D721Med (cell line): ENCODE measurements around the gene ASTN1.

Source experiments
- DNase-seq: peaks from one replicate; pipeline ENCODE4 v3.0.0; 2011; ENCODE audit warnings: low spot score; ENCODE audit not compliant: insufficient read length
- FAIRE-seq: peaks from 2 replicates; lab custom pipeline; 2011; peaks lifted over from hg19 to GRCh38; lab: Jason Lieb, UNC
- TF ChIP-seq, protein P1 (sequence below): IDR thresholded peaks from 2 replicates; pipeline ENCODE4 v1.5.1; 2012; ENCODE audit warnings: mild to moderate bottlenecking, control low read depth; ENCODE audit not compliant: insufficient read depth; ENCODE audit errors: missing control alignments

The ASTN1 gene

DNA sequence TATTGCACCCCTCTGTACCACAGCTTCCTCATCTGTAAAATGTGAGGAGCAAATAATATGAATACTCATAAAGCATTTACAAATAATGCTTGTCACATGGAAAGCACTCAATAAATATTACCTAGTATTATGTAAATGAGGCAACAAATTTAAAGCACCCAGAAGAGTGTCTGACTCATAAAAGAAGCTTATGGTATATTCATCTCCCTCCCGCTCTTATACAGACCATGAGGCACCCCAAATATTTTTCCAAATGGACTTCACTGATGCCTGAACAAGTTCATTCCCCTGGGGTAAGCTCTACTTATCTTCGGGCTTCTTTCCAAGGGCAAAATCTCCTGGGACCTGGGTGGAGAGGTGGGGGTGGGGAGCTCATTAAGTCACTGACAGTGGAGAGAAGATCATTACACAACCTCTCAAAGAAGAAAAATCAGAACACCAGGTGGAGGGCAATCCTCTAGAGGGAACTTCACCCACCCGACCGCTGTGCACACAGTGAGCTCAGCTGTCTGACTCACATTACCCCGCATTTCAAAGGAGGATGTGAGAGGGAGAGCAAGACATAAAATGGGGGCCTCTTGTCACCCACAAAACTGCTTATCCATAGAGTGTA is 166.2 kb downstream of the ASTN1 start:
- DNase-seq: no peak
- no peak for FAIRE-seq
- TF ChIP-seq, protein P1, sequence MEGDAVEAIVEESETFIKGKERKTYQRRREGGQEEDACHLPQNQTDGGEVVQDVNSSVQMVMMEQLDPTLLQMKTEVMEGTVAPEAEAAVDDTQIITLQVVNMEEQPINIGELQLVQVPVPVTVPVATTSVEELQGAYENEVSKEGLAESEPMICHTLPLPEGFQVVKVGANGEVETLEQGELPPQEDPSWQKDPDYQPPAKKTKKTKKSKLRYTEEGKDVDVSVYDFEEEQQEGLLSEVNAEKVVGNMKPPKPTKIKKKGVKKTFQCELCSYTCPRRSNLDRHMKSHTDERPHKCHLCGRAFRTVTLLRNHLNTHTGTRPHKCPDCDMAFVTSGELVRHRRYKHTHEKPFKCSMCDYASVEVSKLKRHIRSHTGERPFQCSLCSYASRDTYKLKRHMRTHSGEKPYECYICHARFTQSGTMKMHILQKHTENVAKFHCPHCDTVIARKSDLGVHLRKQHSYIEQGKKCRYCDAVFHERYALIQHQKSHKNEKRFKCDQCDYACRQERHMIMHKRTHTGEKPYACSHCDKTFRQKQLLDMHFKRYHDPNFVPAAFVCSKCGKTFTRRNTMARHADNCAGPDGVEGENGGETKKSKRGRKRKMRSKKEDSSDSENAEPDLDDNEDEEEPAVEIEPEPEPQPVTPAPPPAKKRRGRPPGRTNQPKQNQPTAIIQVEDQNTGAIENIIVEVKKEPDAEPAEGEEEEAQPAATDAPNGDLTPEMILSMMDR: no peak

DNA sequence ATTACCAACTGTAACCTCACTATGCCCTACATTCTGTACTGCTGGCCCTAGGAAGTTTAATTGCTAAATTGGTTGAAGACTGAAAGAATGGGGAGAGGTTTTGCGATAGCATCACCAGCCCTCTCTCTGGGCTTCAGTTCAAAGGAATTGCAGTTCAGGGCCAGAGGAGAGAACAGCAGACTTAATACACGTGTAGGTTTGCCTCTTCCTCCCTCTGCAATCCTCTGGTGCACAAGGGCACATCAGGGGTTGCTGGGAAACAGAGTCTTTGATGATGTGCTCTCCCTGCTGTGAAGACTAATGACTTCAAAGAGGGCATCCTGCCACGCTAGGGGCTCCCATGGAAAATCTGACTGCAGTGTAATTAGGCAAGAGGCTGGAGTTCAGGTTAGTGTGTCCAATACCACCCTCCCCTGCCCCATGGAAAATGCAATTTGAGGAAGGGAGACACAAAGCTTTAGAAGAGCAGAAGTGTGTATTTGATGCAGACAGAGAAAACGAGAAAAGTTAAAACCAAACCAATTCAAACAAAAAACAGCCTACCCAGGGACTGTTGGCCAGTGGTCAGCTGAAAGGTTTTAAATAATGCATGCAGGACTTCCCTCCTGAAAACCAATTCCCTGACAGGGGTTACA is 167.9 kb downstream of the ASTN1 start:
- no peak for FAIRE-seq
- no peak for DNase-seq
- TF ChIP-seq, protein P1: no peak

DNA sequence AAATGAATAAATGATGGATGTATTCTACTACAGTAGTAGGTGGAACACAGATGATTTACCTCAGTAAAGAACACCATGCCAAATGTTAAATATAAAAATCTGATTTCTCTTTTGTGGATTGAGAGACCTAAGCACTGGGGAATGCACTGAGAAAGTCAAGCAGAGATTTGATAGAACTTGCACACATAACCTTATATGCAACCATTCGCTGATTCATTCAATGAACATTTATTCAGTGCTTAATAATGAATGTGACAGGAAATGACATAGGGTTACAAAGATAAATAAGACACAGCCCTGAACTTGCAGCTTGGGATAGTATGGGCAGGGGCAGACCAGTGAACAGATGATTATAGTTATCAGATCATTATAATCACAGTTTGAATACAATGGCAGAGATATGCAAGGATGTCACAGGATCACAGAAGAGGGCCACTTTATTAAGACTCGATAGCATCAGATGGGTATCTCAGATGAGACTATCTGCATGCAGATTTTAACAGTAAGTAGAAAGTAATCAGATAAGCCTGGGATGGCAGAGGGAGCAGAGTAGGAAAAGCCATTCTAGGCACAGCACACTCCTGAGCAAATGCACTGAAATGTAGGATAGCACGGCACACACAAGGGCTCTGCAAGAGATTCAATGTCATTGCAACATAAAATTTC is 169.4 kb downstream of the ASTN1 start:
- no peak for DNase-seq
- no peak for FAIRE-seq
- TF ChIP-seq, protein P1: no peak

DNA sequence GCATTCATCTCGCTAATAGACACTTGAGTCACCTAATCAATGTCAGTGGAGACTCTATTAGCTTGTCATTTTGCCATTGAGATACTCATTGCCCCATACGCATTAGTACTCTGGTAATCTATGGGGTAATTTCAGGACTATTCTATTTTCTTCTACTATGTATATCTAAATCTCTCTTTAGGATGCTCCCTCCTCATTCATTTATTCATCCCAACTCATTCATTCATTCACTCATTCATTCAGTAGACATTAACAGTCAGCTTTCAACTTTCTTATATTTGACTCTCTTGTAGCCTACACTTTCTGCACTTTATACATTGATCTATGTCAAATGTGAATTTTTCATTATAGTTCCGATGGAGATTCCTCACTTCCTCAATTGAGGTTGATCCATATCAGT is 170.9 kb downstream of the ASTN1 start:
- no peak for DNase-seq
- FAIRE-seq: peak; percentile 32
- TF ChIP-seq, protein P1: no peak

DNA sequence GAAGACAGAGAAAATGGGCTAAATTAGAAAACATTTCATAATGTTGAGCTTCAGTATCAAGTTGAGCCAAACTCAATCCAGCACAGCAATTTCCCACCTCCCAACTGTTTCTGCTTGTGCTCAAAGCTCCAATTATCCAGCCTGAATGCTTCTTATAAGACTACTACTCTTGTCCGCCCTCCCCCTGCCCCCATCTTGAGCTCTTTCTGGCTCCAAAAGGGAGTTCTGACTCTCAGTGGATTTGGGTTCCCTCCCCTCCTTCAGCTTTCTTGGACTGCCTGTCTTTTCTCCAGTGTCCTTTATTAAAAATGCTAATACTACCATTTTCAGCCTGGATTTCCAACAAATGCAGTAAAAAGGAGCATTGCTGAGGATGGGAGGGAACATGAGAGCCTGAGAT is 174.8 kb downstream of the ASTN1 start:
- DNase-seq: no peak
- no peak for FAIRE-seq
- TF ChIP-seq, protein P1: no peak

DNA sequence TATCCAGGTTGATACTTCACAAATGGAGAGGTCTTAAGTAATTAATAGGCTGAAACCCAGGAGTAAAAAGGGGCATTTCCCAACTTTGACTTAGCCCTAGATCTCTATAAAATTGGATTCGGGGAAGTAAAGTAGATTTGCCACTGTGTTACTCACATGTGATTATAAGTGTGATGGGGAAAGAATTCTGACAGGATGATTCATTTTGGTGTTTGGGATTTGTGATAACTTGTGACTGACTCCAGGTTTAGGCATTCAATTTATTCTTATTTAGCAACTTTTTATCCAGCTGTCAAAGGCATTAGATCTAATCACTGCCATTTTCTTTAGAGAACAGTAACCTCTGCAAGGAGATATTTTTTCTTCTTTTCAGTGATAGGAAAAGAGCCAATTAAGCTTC is 175.5 kb downstream of the ASTN1 start:
- DNase-seq: no peak
- FAIRE-seq: no peak
- TF ChIP-seq, protein P1: no peak

DNA sequence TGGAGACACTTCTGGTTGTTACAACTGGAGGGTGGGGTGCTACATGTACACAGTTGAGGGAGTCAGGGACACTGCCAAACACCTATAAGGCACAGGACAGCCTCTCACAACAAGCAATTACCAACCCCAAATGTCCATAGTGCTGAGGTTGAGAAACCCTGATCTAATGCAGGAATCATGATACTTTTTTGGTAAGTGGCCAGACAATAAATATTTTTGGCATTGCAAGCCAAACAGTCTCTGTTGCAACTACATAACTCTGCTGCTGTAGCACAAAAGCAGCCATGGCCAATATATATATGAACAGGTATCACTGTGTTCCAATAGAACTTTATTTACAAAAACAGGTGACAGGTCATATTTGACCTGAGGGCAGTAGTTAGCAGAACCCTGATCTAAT is 177.5 kb downstream of the ASTN1 start:
- TF ChIP-seq, protein P1: no peak
- no peak for FAIRE-seq
- no peak for DNase-seq
